Measurements from ENCODE around the gene NRG3. TPM values are rescaled to one million over a fixed set of nuclear protein-coding genes. Genes with fewer than 3 reads are reported as not detected.
A peak's percentile ranks its signal among the peaks of the same experiment; 100 is the strongest.

The NRG3 gene
- total RNA-seq, 4 donors from 2014 or later = 0.54 TPM; not detected in 3

DNA sequence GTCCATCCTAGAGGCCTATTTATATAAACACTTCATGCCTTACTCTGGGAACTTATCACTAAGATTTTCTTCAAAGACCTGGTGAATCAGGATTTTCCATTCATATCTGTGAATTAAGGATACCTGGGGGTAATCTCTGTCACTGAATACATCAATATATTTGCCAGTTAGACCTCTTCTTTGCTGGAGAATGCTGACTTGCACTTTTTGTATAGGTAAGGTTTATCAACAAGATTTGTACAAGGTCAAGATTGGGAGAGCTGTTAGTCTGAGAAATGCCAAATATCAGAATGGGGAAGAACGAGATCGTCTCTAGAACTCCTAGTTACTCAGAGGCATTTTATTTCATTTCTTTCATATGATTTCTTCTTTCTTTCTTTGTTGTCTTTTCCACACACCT is 1060.0 kb downstream of the NRG3 start:
- H3K27me3 ChIP-seq = peaks cover 14% of the 10 kb centered on the region
- ATAC-seq = no peak
- WGBS, 2 donors (ENCODE audit: low coverage in 1 of 2) = 90 to 95% methylated on average over 2 of the region's 2 CpGs
- no peak overlapping the region for H3K4me3 ChIP-seq
- H3K27ac ChIP-seq = no peak overlapping the region
- H3K4me1 ChIP-seq = no peaks in the 10 kb centered on the region
- H3K9me3 ChIP-seq = no peaks in the 10 kb centered on the region
- no peaks in the 10 kb centered on the region for H3K36me3 ChIP-seq
- TF ChIP-seq POLR2A (IDR thresholded peaks at IDR 0.05) (no peak), POLR2AphosphoS5 (IDR thresholded peaks at IDR 0.05) (no peak), EP300 (IDR thresholded peaks at IDR 0.05) (no peak)
- TF ChIP-seq, protein P1, sequence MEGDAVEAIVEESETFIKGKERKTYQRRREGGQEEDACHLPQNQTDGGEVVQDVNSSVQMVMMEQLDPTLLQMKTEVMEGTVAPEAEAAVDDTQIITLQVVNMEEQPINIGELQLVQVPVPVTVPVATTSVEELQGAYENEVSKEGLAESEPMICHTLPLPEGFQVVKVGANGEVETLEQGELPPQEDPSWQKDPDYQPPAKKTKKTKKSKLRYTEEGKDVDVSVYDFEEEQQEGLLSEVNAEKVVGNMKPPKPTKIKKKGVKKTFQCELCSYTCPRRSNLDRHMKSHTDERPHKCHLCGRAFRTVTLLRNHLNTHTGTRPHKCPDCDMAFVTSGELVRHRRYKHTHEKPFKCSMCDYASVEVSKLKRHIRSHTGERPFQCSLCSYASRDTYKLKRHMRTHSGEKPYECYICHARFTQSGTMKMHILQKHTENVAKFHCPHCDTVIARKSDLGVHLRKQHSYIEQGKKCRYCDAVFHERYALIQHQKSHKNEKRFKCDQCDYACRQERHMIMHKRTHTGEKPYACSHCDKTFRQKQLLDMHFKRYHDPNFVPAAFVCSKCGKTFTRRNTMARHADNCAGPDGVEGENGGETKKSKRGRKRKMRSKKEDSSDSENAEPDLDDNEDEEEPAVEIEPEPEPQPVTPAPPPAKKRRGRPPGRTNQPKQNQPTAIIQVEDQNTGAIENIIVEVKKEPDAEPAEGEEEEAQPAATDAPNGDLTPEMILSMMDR (IDR thresholded peaks at IDR 0.05) = no peak

DNA sequence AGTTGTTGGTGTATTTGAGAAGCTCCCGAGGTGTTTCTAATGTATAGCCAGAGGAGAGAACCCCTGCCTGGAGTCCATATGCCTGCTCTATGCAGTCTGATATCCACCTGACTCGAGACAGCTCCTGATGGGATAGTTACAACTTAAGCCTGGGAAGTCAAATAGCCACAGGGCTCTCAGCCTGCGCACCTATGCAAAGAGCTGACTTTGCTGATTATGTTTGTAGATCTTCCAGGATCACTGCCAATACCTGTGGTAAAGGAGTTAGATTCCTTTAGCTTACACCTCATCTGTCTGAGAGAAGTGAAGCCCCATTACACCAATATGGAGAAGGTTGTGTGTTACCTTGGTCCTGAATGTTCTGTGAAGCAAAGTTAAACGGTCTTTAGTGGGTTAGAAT is 1063.3 kb downstream of the NRG3 start:
- H3K9me3 ChIP-seq = no peaks in the 10 kb centered on the region
- H3K4me3 ChIP-seq = no peak overlapping the region
- no peaks in the 10 kb centered on the region for H3K36me3 ChIP-seq
- ATAC-seq = no peak
- TF ChIP-seq POLR2A (IDR thresholded peaks at IDR 0.05) = no peak
- TF ChIP-seq, protein P1 (IDR thresholded peaks at IDR 0.05) = no peak
- TF ChIP-seq EP300 (IDR thresholded peaks at IDR 0.05) = no peak
- no peak for TF ChIP-seq POLR2AphosphoS5 (IDR thresholded peaks at IDR 0.05)
- H3K27me3 ChIP-seq = peaks cover 4% of the 10 kb centered on the region
- 63% methylated on average over 1 of the region's 4 CpGs; no CpG with 5 or more reads in 1 of the 2 donors for WGBS, 2 donors (ENCODE audit: low coverage in 1 of 2)
- no peak overlapping the region for H3K27ac ChIP-seq
- H3K4me1 ChIP-seq = no peaks in the 10 kb centered on the region

DNA sequence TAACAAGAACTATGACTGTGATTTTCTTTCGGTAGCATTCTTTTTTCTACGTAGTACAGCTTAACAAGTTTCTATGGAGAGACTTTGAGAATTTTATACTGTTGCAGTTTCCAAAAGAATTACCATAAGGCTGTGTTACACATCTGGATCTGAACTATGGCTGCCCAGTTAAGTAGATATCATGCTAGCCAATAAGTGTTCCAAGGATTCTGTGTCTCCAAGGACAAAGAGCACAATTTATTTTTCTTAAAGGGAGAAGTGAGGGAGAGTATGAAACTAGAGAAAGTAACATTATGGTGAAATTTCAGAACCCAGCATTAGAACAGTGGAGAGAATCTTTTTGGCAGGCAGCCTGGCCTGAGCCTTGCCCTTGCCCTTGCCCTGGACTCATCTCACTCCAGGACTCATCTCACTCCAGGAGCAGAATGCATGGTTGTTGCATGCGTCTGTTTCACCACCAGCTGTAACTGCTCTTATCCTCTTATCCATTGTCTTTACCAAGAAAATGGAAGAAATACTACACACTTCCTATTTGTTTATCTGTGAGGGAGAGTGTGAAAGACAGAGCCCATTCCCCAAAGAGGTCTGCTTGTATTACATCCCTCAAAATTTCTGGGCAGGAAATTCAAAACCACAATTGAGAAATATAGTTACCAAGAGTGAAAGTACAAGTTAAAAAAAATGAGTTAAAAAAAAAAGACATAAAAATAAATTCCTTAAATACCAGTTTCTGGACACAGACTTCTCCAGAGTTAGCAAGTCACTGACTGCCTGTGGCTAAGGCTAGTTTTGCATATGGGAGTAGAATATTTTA is 1067.5 kb downstream of the NRG3 start:
- H3K4me1 ChIP-seq = no peaks in the 10 kb centered on the region
- H3K27ac ChIP-seq = no peak overlapping the region
- no peaks in the 10 kb centered on the region for H3K27me3 ChIP-seq
- ATAC-seq = peak; percentile 61
- H3K4me3 ChIP-seq = no peak overlapping the region
- peaks cover 0 to 9% (median 0%) of the 10 kb centered on the region in 3 donors for H3K9me3 ChIP-seq
- TF ChIP-seq, protein P1 (IDR thresholded peaks at IDR 0.05) = no peak
- TF ChIP-seq POLR2A (IDR thresholded peaks at IDR 0.05) = no peak
- no peak for TF ChIP-seq POLR2AphosphoS5 (IDR thresholded peaks at IDR 0.05)
- no peak for TF ChIP-seq EP300 (IDR thresholded peaks at IDR 0.05)
- 69 to 88% methylated on average over 2 to 3 of the region's 3 CpGs for WGBS, 2 donors (ENCODE audit: low coverage in 1 of 2)
- H3K36me3 ChIP-seq = no peaks in the 10 kb centered on the region

DNA sequence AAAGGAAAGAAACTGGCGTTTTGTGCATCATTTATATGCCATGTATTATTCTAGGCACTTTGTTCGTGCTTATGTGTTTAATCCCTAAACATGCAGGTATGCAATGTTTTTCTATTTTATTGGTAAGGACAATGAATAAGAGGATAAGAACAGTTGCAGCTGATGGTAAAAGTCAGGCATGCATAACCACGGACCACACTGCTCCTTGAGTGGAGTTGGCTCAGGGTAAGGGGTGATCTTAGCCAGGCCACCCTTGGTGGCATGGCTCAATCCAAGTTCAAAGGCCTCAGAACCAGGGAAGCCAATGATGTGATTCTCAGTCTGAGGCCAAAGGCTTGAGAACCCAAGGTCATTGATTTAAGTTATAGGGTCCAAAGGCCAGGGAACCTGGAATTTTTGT is 1068.1 kb downstream of the NRG3 start:
- TF ChIP-seq POLR2AphosphoS5 (IDR thresholded peaks at IDR 0.05) = no peak
- no peak for TF ChIP-seq EP300 (IDR thresholded peaks at IDR 0.05)
- TF ChIP-seq POLR2A (IDR thresholded peaks at IDR 0.05) = no peak
- TF ChIP-seq, protein P1 (IDR thresholded peaks at IDR 0.05) = no peak
- H3K9me3 ChIP-seq = peaks cover 0 to 9% (median 0%) of the 10 kb centered on the region in 3 donors
- H3K4me1 ChIP-seq = no peaks in the 10 kb centered on the region
- WGBS, 2 donors (ENCODE audit: low coverage in 1 of 2) = 43 to 51% methylated on average over 3 of the region's 3 CpGs
- no peak for ATAC-seq
- no peak overlapping the region for H3K27ac ChIP-seq
- no peaks in the 10 kb centered on the region for H3K36me3 ChIP-seq
- no peaks in the 10 kb centered on the region for H3K27me3 ChIP-seq
- H3K4me3 ChIP-seq = no peak overlapping the region

All from gastroesophageal sphincter (tissue), 4 donors.